ENCODE results near the gene KCNMA1.

KCNMA1 gene

DNA sequence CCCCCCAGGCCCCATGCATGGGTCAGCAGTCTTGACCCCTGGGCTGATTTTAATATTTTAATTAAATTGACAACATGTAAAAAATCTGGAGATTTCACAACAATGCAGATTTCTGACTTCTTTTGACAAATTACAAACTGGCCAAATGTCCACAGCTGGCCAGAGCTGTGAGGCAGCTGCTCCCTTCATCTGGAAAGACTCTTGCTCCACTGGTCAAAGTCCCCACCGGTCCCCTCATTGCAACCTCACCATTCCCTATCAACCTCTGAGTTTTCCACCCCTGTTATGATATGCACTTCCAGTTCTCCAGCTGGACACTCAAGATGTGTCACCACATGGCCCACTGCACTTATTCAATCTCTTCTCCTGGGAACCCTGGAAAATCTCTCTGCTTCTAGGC is 266.2 kb downstream of the KCNMA1 start:
- Histone ChIP-seq H3K14ac (ENCODE audit: low read length) (no peak overlapping the region), H3K9ac (ENCODE audit: low read depth, low read length, poor library complexity) (no peak overlapping the region), H3K27me3 (ENCODE audit: control insufficient read depth in 3 of 3, insufficient read depth in 3 of 3, low read depth in 1 of 3, low read length in 3 of 3) (no peaks in the 10 kb centered on the region), H3K18ac (ENCODE audit: low read length) (no peak overlapping the region), H3K4me1 (ENCODE audit: control insufficient read depth in 2 of 2, insufficient read depth in 1 of 2, low read depth in 1 of 2, low read length in 2 of 2) (no peaks in the 10 kb centered on the region), H3K9me3 (replicated peaks in 1 of 2; ENCODE audit: control insufficient read depth in 2 of 2, insufficient read depth in 1 of 2, low read depth in 1 of 2, low read length in 2 of 2) (no peaks in the 10 kb centered on the region), H3K4me3 (ENCODE audit: low read length in 2 of 2) (no peak overlapping the region), H3K23ac (ENCODE audit: low read depth, low read length, poor library complexity) (no peak overlapping the region), H3K4me2 (ENCODE audit: insufficient read depth, low read length, poor library complexity, severe bottlenecking) (no peak overlapping the region), H3K36me3 (replicated peaks in 1 of 2; ENCODE audit: control insufficient read depth in 2 of 2, insufficient read depth in 2 of 2, low read length in 2 of 2) (no peaks in the 10 kb centered on the region), H4K8ac (ENCODE audit: low read depth, low read length) (no peak overlapping the region), H2BK12ac (ENCODE audit: low read length) (no peak overlapping the region), H3K79me1 (ENCODE audit: low read depth, low read length) (no peaks in the 10 kb centered on the region), H2AFZ (ENCODE audit: low read length) (no peak overlapping the region), H2AK5ac (ENCODE audit: low read depth, low read length) (no peak overlapping the region), H2BK5ac (ENCODE audit: low read length) (no peak overlapping the region), H2BK15ac (ENCODE audit: low read length) (no peak overlapping the region), H3K4ac (ENCODE audit: low read length) (no peak overlapping the region), H3K27ac (replicated peaks; ENCODE audit: low read length) (no peak overlapping the region), H4K91ac (ENCODE audit: low read depth, low read length, poor library complexity) (no peak overlapping the region), H2BK120ac (ENCODE audit: low read depth, low read length) (no peak overlapping the region)
- WGBS, 2 donors (ENCODE audit: extremely low coverage in 2 of 2, insufficient read length in 2 of 2, insufficient replicate concordance in 1 of 2): no CpG with 5 or more reads among the region's 1 CpG
- DNase-seq (ENCODE audit: low spot score): no peak

GRCh38 chr10:77368006-77368405 is 269.6 kb downstream of the KCNMA1 start:
- no peak overlapping the region for H3K27ac ChIP-seq (replicated peaks; ENCODE audit: low read length)
- H3K27me3 ChIP-seq (ENCODE audit: control insufficient read depth in 3 of 3, insufficient read depth in 3 of 3, low read depth in 1 of 3, low read length in 3 of 3): no peaks in the 10 kb centered on the region
- no peak overlapping the region for H3K14ac ChIP-seq (ENCODE audit: low read length)
- H3K9ac ChIP-seq (ENCODE audit: low read depth, low read length, poor library complexity): no peak overlapping the region
- no peak overlapping the region for H3K4me2 ChIP-seq (ENCODE audit: insufficient read depth, low read length, poor library complexity, severe bottlenecking)
- no peak overlapping the region for H4K91ac ChIP-seq (ENCODE audit: low read depth, low read length, poor library complexity)
- H4K8ac ChIP-seq (ENCODE audit: low read depth, low read length): no peak overlapping the region
- H3K79me1 ChIP-seq (ENCODE audit: low read depth, low read length): no peaks in the 10 kb centered on the region
- no peak overlapping the region for H2BK12ac ChIP-seq (ENCODE audit: low read length)
- no peaks in the 10 kb centered on the region for H3K36me3 ChIP-seq (replicated peaks in 1 of 2; ENCODE audit: control insufficient read depth in 2 of 2, insufficient read depth in 2 of 2, low read length in 2 of 2)
- H3K4me3 ChIP-seq (ENCODE audit: low read length in 2 of 2): no peak overlapping the region
- no peak overlapping the region for H2BK15ac ChIP-seq (ENCODE audit: low read length)
- no peak overlapping the region for H2AK5ac ChIP-seq (ENCODE audit: low read depth, low read length)
- H2BK5ac ChIP-seq (ENCODE audit: low read length): no peak overlapping the region
- H3K18ac ChIP-seq (ENCODE audit: low read length): no peak overlapping the region
- H3K9me3 ChIP-seq (replicated peaks in 1 of 2; ENCODE audit: control insufficient read depth in 2 of 2, insufficient read depth in 1 of 2, low read depth in 1 of 2, low read length in 2 of 2): no peaks in the 10 kb centered on the region
- no peak overlapping the region for H3K23ac ChIP-seq (ENCODE audit: low read depth, low read length, poor library complexity)
- H3K4me1 ChIP-seq (ENCODE audit: control insufficient read depth in 2 of 2, insufficient read depth in 1 of 2, low read depth in 1 of 2, low read length in 2 of 2): peaks cover 0 to 1% of the 10 kb centered on the region in 2 donors
- no peak overlapping the region for H2BK120ac ChIP-seq (ENCODE audit: low read depth, low read length)
- no peak overlapping the region for H2AFZ ChIP-seq (ENCODE audit: low read length)
- H3K4ac ChIP-seq (ENCODE audit: low read length): no peak overlapping the region
- DNase-seq (ENCODE audit: low spot score): no peak

GRCh38 chr10:77363210-77363609 is 274.4 kb downstream of the KCNMA1 start:
- no peak overlapping the region for H2BK5ac ChIP-seq (ENCODE audit: low read length)
- no peak for DNase-seq (ENCODE audit: low spot score)
- H3K79me1 ChIP-seq (ENCODE audit: low read depth, low read length): no peaks in the 10 kb centered on the region
- H3K9ac ChIP-seq (ENCODE audit: low read depth, low read length, poor library complexity): no peak overlapping the region
- no peaks in the 10 kb centered on the region for H3K27me3 ChIP-seq (ENCODE audit: control insufficient read depth in 3 of 3, insufficient read depth in 3 of 3, low read depth in 1 of 3, low read length in 3 of 3)
- H3K36me3 ChIP-seq (replicated peaks in 1 of 2; ENCODE audit: control insufficient read depth in 2 of 2, insufficient read depth in 2 of 2, low read length in 2 of 2): no peaks in the 10 kb centered on the region
- H3K9me3 ChIP-seq (replicated peaks in 1 of 2; ENCODE audit: control insufficient read depth in 2 of 2, insufficient read depth in 1 of 2, low read depth in 1 of 2, low read length in 2 of 2): no peaks in the 10 kb centered on the region
- H3K23ac ChIP-seq (ENCODE audit: low read depth, low read length, poor library complexity): no peak overlapping the region
- H2BK12ac ChIP-seq (ENCODE audit: low read length): no peak overlapping the region
- H2AFZ ChIP-seq (ENCODE audit: low read length): no peak overlapping the region
- no peak overlapping the region for H3K4me3 ChIP-seq (ENCODE audit: low read length in 2 of 2)
- H3K18ac ChIP-seq (ENCODE audit: low read length): no peak overlapping the region
- no peak overlapping the region for H3K4ac ChIP-seq (ENCODE audit: low read length)
- H2AK5ac ChIP-seq (ENCODE audit: low read depth, low read length): no peak overlapping the region
- no peak overlapping the region for H2BK15ac ChIP-seq (ENCODE audit: low read length)
- no peak overlapping the region for H2BK120ac ChIP-seq (ENCODE audit: low read depth, low read length)
- H3K27ac ChIP-seq (replicated peaks; ENCODE audit: low read length): no peak overlapping the region
- H3K4me2 ChIP-seq (ENCODE audit: insufficient read depth, low read length, poor library complexity, severe bottlenecking): no peak overlapping the region
- no peak overlapping the region for H4K8ac ChIP-seq (ENCODE audit: low read depth, low read length)
- H3K14ac ChIP-seq (ENCODE audit: low read length): no peak overlapping the region
- peaks cover 0 to 1% of the 10 kb centered on the region in 2 donors for H3K4me1 ChIP-seq (ENCODE audit: control insufficient read depth in 2 of 2, insufficient read depth in 1 of 2, low read depth in 1 of 2, low read length in 2 of 2)
- no peak overlapping the region for H4K91ac ChIP-seq (ENCODE audit: low read depth, low read length, poor library complexity)

DNA sequence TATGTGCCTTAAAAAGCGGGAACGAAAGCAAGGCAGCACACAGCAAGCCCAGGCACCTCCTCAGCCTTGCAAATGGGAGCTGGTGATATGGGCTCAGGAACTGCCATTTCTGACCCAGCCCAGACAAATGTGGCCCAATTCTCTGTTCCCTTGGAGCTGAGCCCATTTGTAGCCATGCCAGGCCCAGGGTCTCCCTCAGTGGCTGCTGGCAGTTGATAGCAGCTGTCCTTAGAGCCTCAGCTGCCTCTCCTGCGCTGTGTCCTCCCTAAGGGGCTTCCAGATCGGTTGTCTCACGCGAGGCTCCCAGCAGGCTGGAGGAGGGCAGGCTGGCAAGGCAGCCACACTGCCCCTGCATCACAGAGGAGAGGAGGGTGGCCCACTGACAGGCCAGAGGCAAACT is 275.8 kb downstream of the KCNMA1 start:
- Histone ChIP-seq H3K14ac (ENCODE audit: low read length) (peak overlapping the region; percentile 50), H3K18ac (ENCODE audit: low read length) (peak overlapping the region; percentile 74), H3K9me3 (replicated peaks in 1 of 2; ENCODE audit: control insufficient read depth in 2 of 2, insufficient read depth in 1 of 2, low read depth in 1 of 2, low read length in 2 of 2) (no peaks in the 10 kb centered on the region), H2BK15ac (ENCODE audit: low read length) (peak overlapping the region; percentile 41), H3K4me2 (ENCODE audit: insufficient read depth, low read length, poor library complexity, severe bottlenecking) (no peak overlapping the region), H2AK5ac (ENCODE audit: low read depth, low read length) (peak overlapping the region; percentile 24), H2BK5ac (ENCODE audit: low read length) (no peak overlapping the region), H3K23ac (ENCODE audit: low read depth, low read length, poor library complexity) (peak overlapping the region; percentile 29), H2BK12ac (ENCODE audit: low read length) (no peak overlapping the region), H2BK120ac (ENCODE audit: low read depth, low read length) (no peak overlapping the region), H3K4me1 (ENCODE audit: control insufficient read depth in 2 of 2, insufficient read depth in 1 of 2, low read depth in 1 of 2, low read length in 2 of 2) (peaks cover 0 to 1% of the 10 kb centered on the region in 2 donors), H3K79me1 (ENCODE audit: low read depth, low read length) (no peaks in the 10 kb centered on the region), H3K4ac (ENCODE audit: low read length) (no peak overlapping the region), H3K36me3 (replicated peaks in 1 of 2; ENCODE audit: control insufficient read depth in 2 of 2, insufficient read depth in 2 of 2, low read length in 2 of 2) (no peaks in the 10 kb centered on the region), H2AFZ (ENCODE audit: low read length) (no peak overlapping the region), H4K91ac (ENCODE audit: low read depth, low read length, poor library complexity) (no peak overlapping the region), H4K8ac (ENCODE audit: low read depth, low read length) (no peak overlapping the region), H3K27me3 (ENCODE audit: control insufficient read depth in 3 of 3, insufficient read depth in 3 of 3, low read depth in 1 of 3, low read length in 3 of 3) (no peaks in the 10 kb centered on the region), H3K27ac (replicated peaks; ENCODE audit: low read length) (no peak overlapping the region), H3K4me3 (ENCODE audit: low read length in 2 of 2) (no peak overlapping the region), H3K9ac (ENCODE audit: low read depth, low read length, poor library complexity) (no peak overlapping the region)
- WGBS, 2 donors (ENCODE audit: extremely low coverage in 2 of 2, insufficient read length in 2 of 2, insufficient replicate concordance in 1 of 2): no CpG with 5 or more reads among the region's 6 CpGs
- no peak for DNase-seq (ENCODE audit: low spot score)

Data from neuronal stem cell (in vitro differentiated cells).